Astrocyte of the spinal cord (primary cell): ENCODE measurements around the gene TXNRD3.

Experiments used
- DNase-seq: peaks from one replicate; pipeline ENCODE4 v3.0.0; 2011; ENCODE audit warnings: low read depth, low spot score
- H3K4me3 ChIP-seq: 2 replicates; pipeline ENCODE4 v1.5.1; 2011; ENCODE audit warnings: low read depth, mild to moderate bottlenecking, low read length, moderate library complexity
- CTCF ChIP-seq: IDR thresholded peaks from 2 replicates; pipeline ENCODE4 v1.5.1; 2012; ENCODE audit warnings: low read depth, mild to moderate bottlenecking, low read length, inconsistent platforms
- in situ Hi-C: cut with HindIII; loops from 2 replicates; pipeline ENCODE4 v1.10.0; 2017; ENCODE audit warnings: low sequenced_read_pairs

TXNRD3 gene

GRCh38 chr3:126691765-126692164, 36.8 kb upstream of the TXNRD3 start:
- no peak overlapping the region for H3K4me3 ChIP-seq
- no peak for TF ChIP-seq CTCF
- in situ Hi-C loops: no loop called here
- no peak for DNase-seq

- no peak overlapping the region for H3K4me3 ChIP-seq
- TF ChIP-seq CTCF: no peak
- in situ Hi-C loops: no loop called here
- peak; percentile 28 for DNase-seq
Measured at GRCh38 chr3:126685493-126685892, 30.6 kb upstream of the TXNRD3 start.

- in situ Hi-C loops: no loop called here
- H3K4me3 ChIP-seq: no peak overlapping the region
- TF ChIP-seq CTCF: no peak
- DNase-seq: peak; percentile 6
Measured at GRCh38 chr3:126685021-126685420, 30.1 kb upstream of the TXNRD3 start.

- TF ChIP-seq CTCF: no peak
Measured at GRCh38 chr3:126684218-126684751, 29.4 kb upstream of the TXNRD3 start.

GRCh38 chr3:126683069-126683468, 28.1 kb upstream of the TXNRD3 start:
- no peak for DNase-seq
- in situ Hi-C loops: no loop called here
- no peak overlapping the region for H3K4me3 ChIP-seq
- TF ChIP-seq CTCF: no peak

More at GRCh38 chr3:126684218-126684751, 29.4 kb upstream of the TXNRD3 start:
- no peak for DNase-seq
- in situ Hi-C loops: no loop called here
- no peak overlapping the region for H3K4me3 ChIP-seq

GRCh38 chr3:126682009-126682408, 27.1 kb upstream of the TXNRD3 start:
- TF ChIP-seq CTCF: no peak
- no peak overlapping the region for H3K4me3 ChIP-seq
- in situ Hi-C loops: no loop called here
- DNase-seq: no peak

GRCh38 chr3:126680667-126681055, 25.7 kb upstream of the TXNRD3 start:
- no peak overlapping the region for H3K4me3 ChIP-seq
- no peak for DNase-seq
- in situ Hi-C loops: no loop called here
- TF ChIP-seq CTCF: no peak
